ENCODE measurements around the gene UBAP2L. TPM values are rescaled to one million over a fixed set of nuclear protein-coding genes. Genes with fewer than 3 reads are reported as not detected.

Gene UBAP2L, protein sequence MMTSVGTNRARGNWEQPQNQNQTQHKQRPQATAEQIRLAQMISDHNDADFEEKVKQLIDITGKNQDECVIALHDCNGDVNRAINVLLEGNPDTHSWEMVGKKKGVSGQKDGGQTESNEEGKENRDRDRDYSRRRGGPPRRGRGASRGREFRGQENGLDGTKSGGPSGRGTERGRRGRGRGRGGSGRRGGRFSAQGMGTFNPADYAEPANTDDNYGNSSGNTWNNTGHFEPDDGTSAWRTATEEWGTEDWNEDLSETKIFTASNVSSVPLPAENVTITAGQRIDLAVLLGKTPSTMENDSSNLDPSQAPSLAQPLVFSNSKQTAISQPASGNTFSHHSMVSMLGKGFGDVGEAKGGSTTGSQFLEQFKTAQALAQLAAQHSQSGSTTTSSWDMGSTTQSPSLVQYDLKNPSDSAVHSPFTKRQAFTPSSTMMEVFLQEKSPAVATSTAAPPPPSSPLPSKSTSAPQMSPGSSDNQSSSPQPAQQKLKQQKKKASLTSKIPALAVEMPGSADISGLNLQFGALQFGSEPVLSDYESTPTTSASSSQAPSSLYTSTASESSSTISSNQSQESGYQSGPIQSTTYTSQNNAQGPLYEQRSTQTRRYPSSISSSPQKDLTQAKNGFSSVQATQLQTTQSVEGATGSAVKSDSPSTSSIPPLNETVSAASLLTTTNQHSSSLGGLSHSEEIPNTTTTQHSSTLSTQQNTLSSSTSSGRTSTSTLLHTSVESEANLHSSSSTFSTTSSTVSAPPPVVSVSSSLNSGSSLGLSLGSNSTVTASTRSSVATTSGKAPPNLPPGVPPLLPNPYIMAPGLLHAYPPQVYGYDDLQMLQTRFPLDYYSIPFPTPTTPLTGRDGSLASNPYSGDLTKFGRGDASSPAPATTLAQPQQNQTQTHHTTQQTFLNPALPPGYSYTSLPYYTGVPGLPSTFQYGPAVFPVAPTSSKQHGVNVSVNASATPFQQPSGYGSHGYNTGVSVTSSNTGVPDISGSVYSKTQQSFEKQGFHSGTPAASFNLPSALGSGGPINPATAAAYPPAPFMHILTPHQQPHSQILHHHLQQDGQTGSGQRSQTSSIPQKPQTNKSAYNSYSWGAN
- 241 TPM for polyA plus RNA-seq (2013, experiment 1 of 4)
- polyA plus RNA-seq (2013, experiment 2 of 4), result 241 TPM
- polyA plus RNA-seq (2013, experiment 3 of 4), result 144 TPM
- 164 TPM for polyA plus RNA-seq (2013, experiment 4 of 4)

DNA sequence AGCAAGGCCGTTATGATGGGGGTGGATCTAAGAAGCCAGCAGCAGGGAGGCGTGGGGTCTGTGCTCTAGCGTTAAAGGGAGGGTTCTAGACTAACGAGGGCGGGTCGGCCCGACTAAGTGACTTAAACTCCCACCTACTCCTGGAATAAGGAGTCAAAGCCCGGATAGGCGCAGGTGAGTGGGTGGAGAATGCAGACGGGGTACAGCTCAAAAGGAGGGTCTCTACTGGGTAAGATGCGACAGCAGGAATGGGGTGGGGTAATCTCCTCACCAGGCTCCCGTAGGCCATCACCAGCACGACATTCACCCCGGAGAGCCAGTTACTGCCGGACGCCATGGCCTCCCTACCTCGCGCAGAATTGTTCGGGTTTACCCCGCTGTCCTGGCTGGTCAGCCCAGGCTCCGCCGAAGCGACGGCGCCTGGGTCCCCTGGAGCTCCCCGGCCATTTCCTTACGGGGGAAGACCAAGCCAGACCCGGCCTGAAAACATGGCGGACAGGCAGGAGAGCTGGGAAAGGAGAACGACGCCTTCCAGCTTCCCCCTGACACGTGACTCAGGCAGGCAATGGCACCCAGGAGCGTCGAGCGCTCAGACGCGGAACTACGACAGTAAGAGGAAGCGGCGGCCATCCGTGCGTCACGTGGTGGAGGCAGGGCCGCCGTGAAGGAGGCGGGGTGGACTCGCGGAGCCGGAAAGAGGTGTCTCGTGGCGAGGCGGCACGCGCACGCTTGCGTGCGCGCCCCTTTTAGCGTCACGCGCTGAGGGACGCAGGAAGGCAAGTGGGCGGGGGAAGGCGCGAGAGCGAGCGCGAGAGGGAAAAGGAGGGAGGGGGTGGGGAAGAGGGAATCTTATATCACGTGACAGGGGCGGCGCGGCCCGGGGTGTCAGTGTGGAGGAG lies at the start of gene UBAP2L:
Gene UBAP2L, plus strand, starts transcription at position 885 of the 899 bp plus-strand sequence. CDS start 4,169 bp downstream, outside the sequence.
- WGBS, 2 experiments, result 0 to 1% methylated on average over 73 of the region's 73 CpGs
- H3K36me3 ChIP-seq (ENCODE audit: control insufficient read depth, insufficient read depth, low read length), result peaks cover 16% of the 10 kb centered on the region
- peak within 1 kb of the TSS; percentile 99 for H3K4me3 ChIP-seq (ENCODE audit: insufficient read depth, low read depth, low read length)

DNA sequence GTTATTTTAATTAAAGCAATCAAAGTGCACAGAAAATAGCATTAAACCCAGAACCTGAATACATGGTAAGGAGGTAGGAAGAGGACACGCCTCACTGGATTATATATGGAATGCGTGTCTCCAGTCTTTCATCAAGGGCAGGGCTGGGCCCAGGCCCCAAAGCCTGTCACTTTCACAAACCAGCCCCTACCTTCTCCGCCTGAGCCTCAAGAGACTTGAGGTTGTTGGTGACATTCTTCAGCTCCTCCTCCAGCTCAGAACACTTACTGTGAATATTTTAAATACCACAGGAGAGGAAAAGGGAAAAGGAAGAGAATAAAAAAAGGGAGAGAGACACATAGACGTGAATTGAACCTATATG lies 49.6 kb upstream of the UBAP2L start:
- H3K36me3 ChIP-seq (ENCODE audit: control insufficient read depth, insufficient read depth, low read length), result peaks cover 68% of the 10 kb centered on the region
- 94 to 98% methylated on average over 3 to 4 of the region's 4 CpGs for WGBS, 2 experiments
- no peak overlapping the region for H3K4me3 ChIP-seq (ENCODE audit: insufficient read depth, low read depth, low read length)
- no peaks in the 10 kb centered on the region for H3K9me3 ChIP-seq (ENCODE audit: control insufficient read depth, low read length)
- no peaks in the 10 kb centered on the region for H3K4me1 ChIP-seq (ENCODE audit: control insufficient read depth, insufficient read depth, low read length)
- H3K27ac ChIP-seq (ENCODE audit: insufficient read depth, low read depth, low read length, poor library complexity, severe bottlenecking), result no peak overlapping the region
- H3K27me3 ChIP-seq (ENCODE audit: control insufficient read depth, insufficient read depth, low read length, poor library complexity, severe bottlenecking), result no peaks in the 10 kb centered on the region

More for the DNA sequence above, at the start of gene UBAP2L:
- H3K9me3 ChIP-seq (ENCODE audit: control insufficient read depth, low read length), result no peaks in the 10 kb centered on the region
- peak within 1 kb of the TSS; percentile 99 for H3K27ac ChIP-seq (ENCODE audit: insufficient read depth, low read depth, low read length, poor library complexity, severe bottlenecking)
- H3K4me1 ChIP-seq (ENCODE audit: control insufficient read depth, insufficient read depth, low read length), result peaks cover 12% of the 10 kb centered on the region
- H3K27me3 ChIP-seq (ENCODE audit: control insufficient read depth, insufficient read depth, low read length, poor library complexity, severe bottlenecking), result no peaks in the 10 kb centered on the region

- H3K9me3 ChIP-seq (ENCODE audit: control insufficient read depth, low read length), result no peaks in the 10 kb centered on the region
- WGBS, 2 experiments, result 93 to 96% methylated on average over 5 of the region's 5 CpGs
- no peak overlapping the region for H3K4me3 ChIP-seq (ENCODE audit: insufficient read depth, low read depth, low read length)
- peaks cover 66% of the 10 kb centered on the region for H3K36me3 ChIP-seq (ENCODE audit: control insufficient read depth, insufficient read depth, low read length)
- H3K4me1 ChIP-seq (ENCODE audit: control insufficient read depth, insufficient read depth, low read length), result no peaks in the 10 kb centered on the region
- H3K27ac ChIP-seq (ENCODE audit: insufficient read depth, low read depth, low read length, poor library complexity, severe bottlenecking), result no peak overlapping the region
- no peaks in the 10 kb centered on the region for H3K27me3 ChIP-seq (ENCODE audit: control insufficient read depth, insufficient read depth, low read length, poor library complexity, severe bottlenecking)
Observed at GRCh38 chr1:154171880-154172279, 48.9 kb upstream of the UBAP2L start.

- H3K27me3 ChIP-seq (ENCODE audit: control insufficient read depth, insufficient read depth, low read length, poor library complexity, severe bottlenecking), result no peaks in the 10 kb centered on the region
- H3K4me3 ChIP-seq (ENCODE audit: insufficient read depth, low read depth, low read length), result no peak overlapping the region
- peaks cover 15% of the 10 kb centered on the region for H3K4me1 ChIP-seq (ENCODE audit: control insufficient read depth, insufficient read depth, low read length)
- 91 to 96% methylated on average over 4 of the region's 4 CpGs for WGBS, 2 experiments
- no peak overlapping the region for H3K27ac ChIP-seq (ENCODE audit: insufficient read depth, low read depth, low read length, poor library complexity, severe bottlenecking)
- peaks cover 39% of the 10 kb centered on the region for H3K36me3 ChIP-seq (ENCODE audit: control insufficient read depth, insufficient read depth, low read length)
- H3K9me3 ChIP-seq (ENCODE audit: control insufficient read depth, low read length), result no peaks in the 10 kb centered on the region
Observed at GRCh38 chr1:154174654-154175053, 46.1 kb upstream of the UBAP2L start.

GRCh38 chr1:154176337-154176736 lies 44.4 kb upstream of the UBAP2L start:
- Histone ChIP-seq H3K4me1 (ENCODE audit: control insufficient read depth, insufficient read depth, low read length) (peaks cover 22% of the 10 kb centered on the region), H3K36me3 (ENCODE audit: control insufficient read depth, insufficient read depth, low read length) (peaks cover 24% of the 10 kb centered on the region), H3K4me3 (ENCODE audit: insufficient read depth, low read depth, low read length) (no peak overlapping the region), H3K27me3 (ENCODE audit: control insufficient read depth, insufficient read depth, low read length, poor library complexity, severe bottlenecking) (no peaks in the 10 kb centered on the region), H3K27ac (ENCODE audit: insufficient read depth, low read depth, low read length, poor library complexity, severe bottlenecking) (no peak overlapping the region), H3K9me3 (ENCODE audit: control insufficient read depth, low read length) (no peaks in the 10 kb centered on the region)
- 94 to 98% methylated on average over 2 of the region's 2 CpGs for WGBS, 2 experiments

- Histone ChIP-seq H3K27me3 (ENCODE audit: control insufficient read depth, insufficient read depth, low read length, poor library complexity, severe bottlenecking) (no peaks in the 10 kb centered on the region), H3K27ac (ENCODE audit: insufficient read depth, low read depth, low read length, poor library complexity, severe bottlenecking) (peak overlapping the region; percentile 28), H3K36me3 (ENCODE audit: control insufficient read depth, insufficient read depth, low read length) (peaks cover 8% of the 10 kb centered on the region), H3K9me3 (ENCODE audit: control insufficient read depth, low read length) (no peaks in the 10 kb centered on the region), H3K4me3 (ENCODE audit: insufficient read depth, low read depth, low read length) (no peak overlapping the region), H3K4me1 (ENCODE audit: control insufficient read depth, insufficient read depth, low read length) (peaks cover 27% of the 10 kb centered on the region)
- 75 to 92% methylated on average over 2 of the region's 2 CpGs for WGBS, 2 experiments
Observed at GRCh38 chr1:154178013-154178412, 42.7 kb upstream of the UBAP2L start.

DNA sequence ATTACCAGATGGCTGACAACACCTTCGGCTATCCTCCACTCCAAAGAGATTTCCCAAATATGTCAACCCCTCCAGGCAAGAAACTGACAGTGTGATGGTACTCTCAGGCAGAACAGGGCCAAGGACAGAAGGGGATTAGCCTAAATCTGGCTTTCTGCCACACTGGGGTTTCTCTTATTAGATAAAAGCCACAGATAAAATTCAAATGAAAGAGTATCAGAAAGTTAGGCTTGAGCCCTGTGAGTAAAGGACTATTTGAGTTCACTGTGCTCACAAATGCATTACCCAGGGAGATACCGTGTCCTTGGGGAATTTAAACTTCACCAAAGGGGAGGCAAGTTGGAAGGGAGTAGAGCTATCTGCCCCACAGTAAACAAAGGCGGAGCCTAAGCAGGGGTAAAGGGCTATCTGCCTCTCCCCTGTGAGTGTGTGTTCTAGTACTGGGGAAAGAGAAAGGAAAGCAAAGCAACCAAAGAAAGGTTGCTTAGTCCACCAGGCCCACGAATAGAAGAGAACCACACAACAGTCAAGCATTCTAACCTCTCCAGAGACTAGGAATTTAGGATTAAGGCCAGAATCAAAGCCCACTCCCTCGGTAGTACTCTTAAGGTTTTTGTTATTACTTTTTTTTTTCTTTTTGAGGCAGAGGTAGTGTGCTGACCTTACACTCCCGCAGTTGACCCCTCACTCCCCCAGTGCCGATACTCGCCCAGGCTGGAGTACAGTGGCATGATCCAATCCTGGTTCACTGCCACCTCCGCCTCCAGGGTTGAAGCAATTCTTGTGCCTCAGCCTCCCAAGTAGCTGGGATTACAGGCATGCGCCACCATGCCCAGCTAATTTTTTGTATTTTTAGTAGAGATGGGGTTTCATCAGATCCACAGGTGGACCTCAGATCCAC lies 41.6 kb upstream of the UBAP2L start:
- Histone ChIP-seq H3K4me1 (ENCODE audit: control insufficient read depth, insufficient read depth, low read length) (peaks cover 27% of the 10 kb centered on the region), H3K4me3 (ENCODE audit: insufficient read depth, low read depth, low read length) (no peak overlapping the region), H3K9me3 (ENCODE audit: control insufficient read depth, low read length) (no peaks in the 10 kb centered on the region), H3K27me3 (ENCODE audit: control insufficient read depth, insufficient read depth, low read length, poor library complexity, severe bottlenecking) (no peaks in the 10 kb centered on the region), H3K36me3 (ENCODE audit: control insufficient read depth, insufficient read depth, low read length) (peaks cover 7% of the 10 kb centered on the region), H3K27ac (ENCODE audit: insufficient read depth, low read depth, low read length, poor library complexity, severe bottlenecking) (no peak overlapping the region)
- 85 to 89% methylated on average over 9 to 10 of the region's 10 CpGs for WGBS, 2 experiments

DNA sequence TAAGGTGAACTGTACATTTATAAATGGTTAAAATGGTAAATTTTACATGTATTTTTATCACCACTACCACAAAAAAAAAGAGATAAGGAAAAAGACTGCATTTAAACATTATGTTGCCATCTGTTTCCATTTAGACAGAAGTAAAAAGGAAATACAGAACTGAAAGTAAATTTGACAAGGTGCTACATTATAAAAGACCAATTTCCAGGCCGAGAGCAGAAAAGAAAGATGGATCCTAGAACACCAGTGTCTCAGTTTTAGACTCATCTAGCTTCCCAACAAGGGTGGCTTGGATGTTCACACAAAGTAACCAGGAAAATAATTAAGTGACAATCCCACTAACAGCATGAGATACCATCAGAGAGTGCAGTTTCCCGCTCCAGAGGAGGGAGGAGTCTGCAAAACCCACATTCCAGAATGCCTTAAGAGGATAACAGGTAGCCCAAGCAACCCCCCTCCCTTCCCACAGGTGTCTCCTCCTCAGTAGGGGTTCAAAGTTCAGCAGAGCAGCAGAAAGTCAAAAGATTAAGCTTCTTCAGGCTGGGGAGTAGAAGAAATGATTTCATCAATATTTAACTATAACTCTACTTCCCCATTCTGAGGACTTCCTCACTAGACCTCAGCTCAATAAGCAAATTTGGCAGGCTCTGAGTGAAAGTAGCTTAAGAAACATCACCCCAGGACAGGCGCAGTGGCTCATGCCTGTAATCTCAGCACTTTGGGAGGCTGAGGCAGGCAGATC lies 40.6 kb upstream of the UBAP2L start:
- Histone ChIP-seq H3K4me1 (ENCODE audit: control insufficient read depth, insufficient read depth, low read length) (peaks cover 27% of the 10 kb centered on the region), H3K27me3 (ENCODE audit: control insufficient read depth, insufficient read depth, low read length, poor library complexity, severe bottlenecking) (no peaks in the 10 kb centered on the region), H3K27ac (ENCODE audit: insufficient read depth, low read depth, low read length, poor library complexity, severe bottlenecking) (no peak overlapping the region), H3K4me3 (ENCODE audit: insufficient read depth, low read depth, low read length) (peak overlapping the region; percentile 2), H3K36me3 (ENCODE audit: control insufficient read depth, insufficient read depth, low read length) (no peaks in the 10 kb centered on the region), H3K9me3 (ENCODE audit: control insufficient read depth, low read length) (no peaks in the 10 kb centered on the region)
- 74 to 81% methylated on average over 3 of the region's 3 CpGs for WGBS, 2 experiments

Measured in ectodermal cell (in vitro differentiated cells).